CD4-positive, alpha-beta memory T cell (primary cell): Measurements from ENCODE around the gene GRID1. TPM values are rescaled to one million over a fixed set of nuclear protein-coding genes. Genes with fewer than 3 reads are reported as not detected.
A peak's percentile ranks its signal among the peaks of the same experiment; 100 is the strongest.

Experiments used
- CTCF ChIA-PET: fragments of 350-600 bp; sonication (Branson Sonifier 250); formaldehyde crosslinking; loops from one replicate; lab custom pipeline; 2021; ENCODE audit warnings: inconsistent platforms; ENCODE audit not compliant: partially characterized antibody; lab: Charles Lee
- POLR2A ChIA-PET: fragments of 350-600 bp; sonication (Branson Sonifier 250); formaldehyde crosslinking; loops from one replicate; lab custom pipeline; 2021; ENCODE audit not compliant: partially characterized antibody; lab: Charles Lee
- DNase-seq, 5 donors: peaks; one replicate each; pipeline versions ENCODE4 v3.0.0 to v3.0.0-alpha.2; 2020 to 2022; ENCODE audit warnings: mixed read lengths in 1 of 5
- H3K27ac ChIP-seq: one replicate; pipeline ENCODE4 v1.7.0; 2013; ENCODE audit warnings: low read depth, low read length
- H3K27me3 ChIP-seq: 2 replicates; pipeline ENCODE4 v1.7.0; 2013; ENCODE audit warnings: mild to moderate bottlenecking, low read length, moderate library complexity; ENCODE audit not compliant: insufficient read depth
- H3K36me3 ChIP-seq: 2 replicates; pipeline ENCODE4 v1.7.0; 2013; ENCODE audit warnings: mild to moderate bottlenecking, low read length, moderate library complexity; ENCODE audit not compliant: insufficient read depth
- H3K4me1 ChIP-seq: 2 replicates; pipeline ENCODE4 v1.7.0; 2013; ENCODE audit warnings: mild to moderate bottlenecking, low read length, moderate library complexity; ENCODE audit not compliant: insufficient read depth
- H3K4me3 ChIP-seq, 2 donors: one replicate each; pipeline ENCODE4 v1.7.0; 2013; ENCODE audit warnings: low read length in 2 of 2, mild to moderate bottlenecking in 1 of 2
- H3K9me3 ChIP-seq, 2 donors: one replicate each; pipeline ENCODE4 v1.7.0; 2013; ENCODE audit warnings: low read length in 2 of 2, control low read depth in 1 of 2; ENCODE audit not compliant: control insufficient read depth in 1 of 2
- H3K27ac Mint-ChIP-seq, 7 donors: one replicate each; pipeline ENCODE4 v1.8.0; 2020 to 2021; ENCODE audit warnings: mixed read lengths in 7 of 7, mild to moderate bottlenecking in 6 of 7, inconsistent platforms in 3 of 7, moderate library complexity in 3 of 7
- H3K27me3 Mint-ChIP-seq, 2 donors: one replicate each; pipeline ENCODE4 v1.8.0; 2020 to 2021; ENCODE audit warnings: mixed read lengths in 2 of 2
- H3K36me3 Mint-ChIP-seq, 2 donors: one replicate each; pipeline ENCODE4 v1.8.0; 2020 to 2021; ENCODE audit warnings: mixed read lengths in 2 of 2, inconsistent platforms in 1 of 2, mild to moderate bottlenecking in 1 of 2
- H3K4me1 Mint-ChIP-seq, 4 donors: one replicate each; pipeline ENCODE4 v1.8.0; 2020 to 2021; ENCODE audit warnings: mixed read lengths in 4 of 4, mild to moderate bottlenecking in 1 of 4
- H3K4me3 Mint-ChIP-seq, 8 donors: one replicate each; pipeline ENCODE4 v1.8.0; 2020 to 2021; ENCODE audit warnings: mixed read lengths in 8 of 8, mild to moderate bottlenecking in 7 of 8, moderate library complexity in 6 of 8, inconsistent platforms in 3 of 8
- H3K9me3 Mint-ChIP-seq, 8 donors: one replicate each; pipeline ENCODE4 v1.8.0; 2020 to 2021; ENCODE audit warnings: mixed read lengths in 8 of 8, mild to moderate bottlenecking in 5 of 8, inconsistent platforms in 3 of 8, moderate library complexity in 1 of 8
- intact Hi-C: fragments of 100-400 bp; cut with micrococcal nuclease; formaldehyde crosslinking; loops from one replicate; pipeline ENCODE4 v1.15.1; 2023
- polyA plus RNA-seq, 2 donors: library from polyadenylated mRNA; unstranded; fragments of 300-500 nt; fragmentation: Illumina TruSeq; gene quantifications; one replicate each; pipeline ENCODE4 v1.2.3, GENCODE V29; 2021
- total RNA-seq, 2 experiments: library from RNA; stranded (reverse); gene quantifications; one replicate each; pipeline ENCODE4 v1.2.3, GENCODE V29; 2021

The GRID1 gene
- total and polyA plus RNA-seq, 4 experiments from 2014 or later: not detected

DNA sequence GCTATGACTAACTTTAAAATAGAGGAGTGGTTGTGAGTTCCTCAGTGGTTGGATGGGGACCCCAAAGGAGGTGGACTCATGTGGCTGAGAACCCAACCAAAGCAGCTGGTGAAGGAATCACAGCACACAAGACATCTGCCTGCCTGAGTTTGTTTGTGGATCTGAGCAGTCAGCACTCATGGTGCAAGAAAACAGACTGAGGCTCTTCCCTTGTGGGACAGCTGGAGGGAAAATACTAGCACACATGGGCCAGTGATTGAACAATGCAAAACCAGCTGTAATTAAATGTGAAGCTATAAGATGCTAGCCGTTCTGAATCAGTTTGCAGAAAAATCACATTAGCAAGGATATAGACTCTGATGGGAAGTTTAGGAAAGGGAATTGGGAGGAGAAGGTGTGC, 707.3 kb downstream of the GRID1 start:
- Mint-ChIP-seq H3K27ac (no peak overlapping the region), H3K36me3 (no peaks in the 10 kb centered on the region), H3K27me3 (peaks cover 2 to 3% of the 10 kb centered on the region in 2 donors), H3K9me3 (peaks cover 0 to under 1% (median 0%) of the 10 kb centered on the region in 8 donors), H3K4me1 (peaks cover 0 to 8% (median 2%) of the 10 kb centered on the region in 4 donors), H3K4me3 (no peak overlapping the region)
- Histone ChIP-seq H3K36me3 (no peaks in the 10 kb centered on the region), H3K4me1 (no peaks in the 10 kb centered on the region), H3K9me3 (no peaks in the 10 kb centered on the region), H3K27me3 (no peaks in the 10 kb centered on the region), H3K4me3 (no peak overlapping the region), H3K27ac (no peak overlapping the region)
- intact Hi-C loops: no loop called here
- POLR2A ChIA-PET: no interaction called here
- DNase-seq: no peak
- CTCF ChIA-PET: no interaction called here

DNA sequence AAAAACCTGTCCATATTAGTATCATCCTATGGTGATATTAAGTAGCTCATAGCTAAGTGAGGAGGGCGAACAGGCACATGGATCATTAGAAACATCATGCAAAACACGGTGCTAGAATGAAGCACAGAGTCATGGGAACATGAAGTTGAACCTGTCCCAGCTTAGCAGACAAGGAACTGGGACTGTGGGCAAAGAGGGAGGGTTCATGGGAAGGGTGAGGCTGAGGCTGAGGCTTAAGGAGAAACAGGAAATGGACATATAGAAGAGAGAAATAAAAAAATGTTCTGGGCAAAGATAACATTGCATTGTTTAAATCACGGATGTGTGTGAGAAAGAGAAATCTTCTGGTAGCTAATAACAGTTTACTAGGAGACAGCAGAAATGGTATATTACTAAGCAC, 708.1 kb downstream of the GRID1 start:
- H3K27ac Mint-ChIP-seq: peak overlapping the region in 1 of 7 donors; percentile 1
- Histone ChIP-seq H3K27me3 (no peaks in the 10 kb centered on the region), H3K4me3 (no peak overlapping the region), H3K27ac (no peak overlapping the region), H3K36me3 (no peaks in the 10 kb centered on the region), H3K9me3 (no peaks in the 10 kb centered on the region), H3K4me1 (no peaks in the 10 kb centered on the region)
- DNase-seq: no peak
- no peak overlapping the region for H3K4me3 Mint-ChIP-seq
- no peaks in the 10 kb centered on the region for H3K9me3 Mint-ChIP-seq
- H3K27me3 Mint-ChIP-seq: peaks cover 2 to 3% of the 10 kb centered on the region in 2 donors
- intact Hi-C loops: no loop called here
- CTCF ChIA-PET: no interaction called here
- no peaks in the 10 kb centered on the region for H3K36me3 Mint-ChIP-seq
- POLR2A ChIA-PET: no interaction called here
- peaks cover 0 to 8% (median 2%) of the 10 kb centered on the region in 4 donors for H3K4me1 Mint-ChIP-seq

DNA sequence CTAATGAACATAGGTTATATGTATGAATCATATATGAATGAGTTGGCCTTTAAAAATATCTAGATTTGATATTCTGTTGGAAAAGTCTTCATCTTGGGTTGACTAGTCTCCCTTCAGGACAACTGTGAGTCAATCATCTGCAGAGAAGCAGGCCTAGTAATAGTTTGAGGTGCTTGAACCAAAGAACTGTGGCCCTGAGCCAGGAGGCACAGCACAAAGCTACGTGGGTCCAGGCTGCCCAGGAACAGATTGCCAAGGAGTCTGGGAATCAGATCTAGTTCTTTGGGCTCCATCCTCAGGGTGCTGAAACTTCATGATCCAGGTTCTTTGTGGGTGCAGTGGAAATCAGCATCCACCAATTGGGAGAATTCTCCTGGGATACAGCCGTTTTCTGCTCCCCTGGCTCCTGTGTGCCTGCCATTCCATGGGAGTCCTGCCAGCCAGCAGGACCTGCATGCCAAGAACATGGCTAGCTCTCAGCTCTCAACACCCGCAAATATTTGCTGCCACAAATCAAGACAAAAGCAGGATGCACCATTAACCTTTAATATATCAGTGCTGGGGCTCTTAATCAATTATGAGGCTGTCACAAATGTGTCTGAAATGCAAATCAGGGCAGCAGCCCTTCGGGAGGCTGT, 709.0 kb downstream of the GRID1 start:
- POLR2A ChIA-PET: no interaction called here
- intact Hi-C loops: no loop called here

DNA sequence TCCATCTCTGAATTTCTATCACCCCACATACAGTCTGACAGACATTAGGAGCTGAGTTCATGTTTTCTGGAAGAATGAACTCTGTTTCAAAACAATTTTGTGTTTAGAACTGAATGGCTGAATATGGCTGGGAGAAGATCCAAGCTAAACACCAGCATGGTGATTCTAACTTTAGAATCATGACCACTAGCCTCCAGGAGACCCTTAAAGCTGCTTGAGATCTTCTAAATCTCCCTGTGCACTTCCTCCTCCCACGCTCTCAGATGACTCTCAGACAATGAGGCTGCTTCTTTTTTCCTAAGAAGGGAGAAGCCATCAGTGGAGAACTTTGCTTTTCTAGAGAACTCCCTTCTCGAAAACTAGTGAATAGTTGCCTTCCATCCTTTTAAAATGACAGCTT, 711.2 kb downstream of the GRID1 start:
- CTCF ChIA-PET: no interaction called here
- POLR2A ChIA-PET: no interaction called here
- H3K9me3 ChIP-seq: no peaks in the 10 kb centered on the region
- intact Hi-C loops: no loop called here
- H3K36me3 ChIP-seq: no peaks in the 10 kb centered on the region
- Mint-ChIP-seq H3K9me3 (no peaks in the 10 kb centered on the region), H3K4me3 (no peak overlapping the region), H3K36me3 (no peaks in the 10 kb centered on the region), H3K27ac (no peak overlapping the region), H3K4me1 (peaks cover 0 to 8% (median 2%) of the 10 kb centered on the region in 4 donors), H3K27me3 (peaks cover 0 to 3% of the 10 kb centered on the region in 2 donors)
- H3K27me3 ChIP-seq: no peaks in the 10 kb centered on the region
- no peak overlapping the region for H3K4me3 ChIP-seq
- no peak for DNase-seq
- no peaks in the 10 kb centered on the region for H3K4me1 ChIP-seq
- no peak overlapping the region for H3K27ac ChIP-seq

More for the DNA sequence above, 709.0 kb downstream of the GRID1 start:
- no peak overlapping the region for H3K4me3 ChIP-seq
- peaks cover 0 to 8% (median 2%) of the 10 kb centered on the region in 4 donors for H3K4me1 Mint-ChIP-seq
- H3K27ac ChIP-seq: no peak overlapping the region
- CTCF ChIA-PET: no interaction called here
- H3K36me3 ChIP-seq: no peaks in the 10 kb centered on the region
- peaks cover 0 to 3% of the 10 kb centered on the region in 2 donors for H3K27me3 Mint-ChIP-seq
- H3K4me3 Mint-ChIP-seq: no peak overlapping the region
- no peaks in the 10 kb centered on the region for H3K9me3 ChIP-seq
- DNase-seq: no peak
- no peaks in the 10 kb centered on the region for H3K27me3 ChIP-seq
- no peaks in the 10 kb centered on the region for H3K36me3 Mint-ChIP-seq
- H3K4me1 ChIP-seq: no peaks in the 10 kb centered on the region
- no peaks in the 10 kb centered on the region for H3K9me3 Mint-ChIP-seq
- no peak overlapping the region for H3K27ac Mint-ChIP-seq

DNA sequence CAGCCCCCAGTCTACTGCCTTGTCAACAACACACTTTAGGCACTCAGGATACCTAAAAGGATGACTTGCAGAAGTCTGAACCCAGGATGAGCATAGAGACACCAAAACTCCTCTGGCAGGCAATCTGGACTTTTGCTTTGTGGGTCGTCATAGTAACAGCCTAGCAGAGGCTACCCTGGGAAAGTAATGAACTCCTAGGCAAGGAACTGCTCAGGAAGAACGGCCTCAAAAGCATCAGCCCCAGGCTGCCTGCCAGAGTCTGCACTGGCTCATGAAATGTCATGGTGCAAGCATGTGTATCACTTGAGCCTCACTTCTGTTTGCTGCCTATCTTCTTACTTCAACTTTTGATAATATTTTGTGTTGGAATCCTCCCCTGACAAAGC, 715.1 kb downstream of the GRID1 start:
- Histone ChIP-seq H3K27me3 (no peaks in the 10 kb centered on the region), H3K4me1 (no peaks in the 10 kb centered on the region), H3K9me3 (no peaks in the 10 kb centered on the region), H3K27ac (no peak overlapping the region), H3K4me3 (no peak overlapping the region), H3K36me3 (no peaks in the 10 kb centered on the region)
- Mint-ChIP-seq H3K9me3 (peaks cover 0 to 2% (median 0%) of the 10 kb centered on the region in 8 donors), H3K27me3 (no peaks in the 10 kb centered on the region), H3K4me3 (no peak overlapping the region), H3K4me1 (peaks cover 0 to 2% (median under 1%) of the 10 kb centered on the region in 4 donors), H3K27ac (peak overlapping the region in 1 of 7 donors; percentile 3), H3K36me3 (peaks cover 0 to 4% of the 10 kb centered on the region in 2 donors)
- intact Hi-C loops: no loop called here
- DNase-seq: no peak
- POLR2A ChIA-PET: no interaction called here
- CTCF ChIA-PET: no interaction called here

DNA sequence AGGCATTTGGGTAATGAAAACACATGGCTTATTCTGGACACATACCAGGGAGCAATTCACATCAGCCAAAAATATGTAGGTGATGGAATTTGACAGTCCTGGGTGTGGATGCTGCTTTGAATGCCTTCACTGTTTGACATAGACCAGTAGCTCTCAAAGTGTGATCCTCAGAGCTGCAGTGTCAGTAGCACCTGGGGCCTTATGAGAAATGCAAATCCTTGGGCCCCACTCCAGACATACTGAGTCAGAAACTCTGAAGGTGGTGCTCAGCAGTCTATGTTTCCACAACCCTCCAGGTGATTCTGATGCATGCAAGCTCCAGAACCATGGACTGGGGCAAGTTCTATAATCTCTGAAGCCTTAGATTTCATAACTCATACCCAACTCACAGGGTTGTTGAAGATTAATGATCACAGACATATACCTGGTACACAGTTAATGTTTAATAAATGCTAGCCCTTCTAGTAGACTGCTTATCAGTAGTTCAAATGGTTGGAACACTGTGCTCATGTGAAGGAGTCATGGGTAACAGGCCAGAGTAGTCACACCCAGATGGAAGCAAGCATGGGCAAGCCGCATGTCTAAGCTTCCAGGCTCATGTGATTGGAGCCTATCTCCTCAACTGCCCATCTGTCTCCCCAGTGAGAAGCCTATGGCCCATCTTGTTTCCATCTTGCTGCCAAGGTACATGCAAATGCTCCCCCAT, 715.7 kb downstream of the GRID1 start:
- H3K27ac ChIP-seq: no peak overlapping the region
- peaks cover 0 to 4% of the 10 kb centered on the region in 2 donors for H3K36me3 Mint-ChIP-seq
- H3K36me3 ChIP-seq: no peaks in the 10 kb centered on the region
- H3K4me1 ChIP-seq: no peaks in the 10 kb centered on the region
- H3K4me3 Mint-ChIP-seq: no peak overlapping the region
- H3K4me1 Mint-ChIP-seq: peaks cover 0 to 2% (median under 1%) of the 10 kb centered on the region in 4 donors
- intact Hi-C loops: no loop called here
- no peak overlapping the region for H3K4me3 ChIP-seq
- no peaks in the 10 kb centered on the region for H3K27me3 Mint-ChIP-seq
- H3K27me3 ChIP-seq: no peaks in the 10 kb centered on the region
- no peak overlapping the region for H3K27ac Mint-ChIP-seq
- H3K9me3 ChIP-seq: no peaks in the 10 kb centered on the region
- CTCF ChIA-PET: no interaction called here
- peaks cover 0 to 2% (median 0%) of the 10 kb centered on the region in 8 donors for H3K9me3 Mint-ChIP-seq
- POLR2A ChIA-PET: no interaction called here
- no peak for DNase-seq

DNA sequence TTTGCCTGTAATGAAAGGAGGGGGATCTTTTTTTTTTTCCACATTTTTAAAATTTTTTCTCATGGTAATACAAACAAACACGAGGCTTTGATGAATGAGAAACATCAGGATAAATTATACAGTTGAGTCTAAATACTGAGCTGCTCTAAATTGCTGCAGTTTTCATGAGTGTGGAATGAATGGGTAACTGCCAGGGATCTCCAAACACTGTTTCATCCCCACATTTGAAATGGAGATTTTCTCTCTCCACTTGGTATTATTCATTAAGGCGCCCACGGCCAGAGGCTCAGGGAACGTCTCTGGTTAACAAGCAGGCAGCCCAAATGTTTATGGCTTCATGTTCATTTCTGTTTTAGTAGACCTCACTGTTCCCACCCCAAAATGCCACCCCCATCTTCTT, 717.1 kb downstream of the GRID1 start:
- H3K27ac Mint-ChIP-seq: no peak overlapping the region
- ChIA-PET CTCF (no interaction called here), POLR2A (no interaction called here)
- DNase-seq: no peak
- H3K4me1 Mint-ChIP-seq: peaks cover 0 to 2% (median under 1%) of the 10 kb centered on the region in 4 donors
- H3K36me3 ChIP-seq: no peaks in the 10 kb centered on the region
- no peak overlapping the region for H3K27ac ChIP-seq
- H3K9me3 Mint-ChIP-seq: peaks cover 0 to 2% (median 0%) of the 10 kb centered on the region in 8 donors
- H3K4me1 ChIP-seq: no peaks in the 10 kb centered on the region
- H3K9me3 ChIP-seq: no peaks in the 10 kb centered on the region
- no peaks in the 10 kb centered on the region for H3K27me3 ChIP-seq
- no peak overlapping the region for H3K4me3 ChIP-seq
- H3K36me3 Mint-ChIP-seq: peaks cover 0 to 4% of the 10 kb centered on the region in 2 donors
- H3K4me3 Mint-ChIP-seq: no peak overlapping the region
- no peaks in the 10 kb centered on the region for H3K27me3 Mint-ChIP-seq
- intact Hi-C loops: no loop called here
